ENCODE results near the gene FHOD3.

Gene FHOD3

DNA sequence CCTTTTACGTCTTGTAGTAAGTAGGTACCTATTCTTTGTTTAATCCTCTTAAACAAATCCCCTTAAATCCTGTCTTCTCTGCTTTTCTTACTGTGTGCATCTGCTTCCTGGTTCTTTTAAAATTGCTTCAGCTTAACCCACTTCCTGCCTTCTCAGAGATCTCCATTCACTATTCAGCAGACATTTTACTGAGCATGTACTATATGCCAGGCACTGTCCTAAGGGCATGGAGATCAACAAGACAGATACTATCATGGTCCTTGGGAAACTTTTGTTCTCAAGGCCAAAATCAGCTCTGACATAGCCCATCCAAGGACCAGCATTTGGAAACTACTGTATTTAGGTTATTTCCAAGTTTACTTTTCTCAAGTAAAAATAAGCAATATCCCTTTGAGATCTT lies 303.8 kb downstream of the FHOD3 start:
- no peak for DNase-seq

DNA sequence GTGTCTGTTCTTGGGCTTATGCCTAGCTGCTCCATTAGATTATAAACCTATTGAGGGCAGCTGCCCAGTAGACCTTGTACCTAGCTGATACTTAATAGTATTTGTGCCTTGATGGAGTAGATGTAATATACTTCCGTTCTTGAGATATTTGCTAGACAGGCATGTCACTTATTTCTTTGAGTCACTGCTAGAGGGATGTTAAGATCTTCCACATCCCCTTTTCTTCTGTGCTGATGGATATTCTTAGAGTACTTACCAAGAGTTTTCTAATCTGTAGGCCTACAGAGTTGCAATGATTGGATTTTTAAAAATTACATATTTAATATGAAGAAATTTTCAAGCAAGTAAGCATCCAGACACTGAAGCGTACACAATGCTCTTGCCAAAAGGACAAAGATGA lies 304.6 kb downstream of the FHOD3 start:
- no peak for DNase-seq

DNA sequence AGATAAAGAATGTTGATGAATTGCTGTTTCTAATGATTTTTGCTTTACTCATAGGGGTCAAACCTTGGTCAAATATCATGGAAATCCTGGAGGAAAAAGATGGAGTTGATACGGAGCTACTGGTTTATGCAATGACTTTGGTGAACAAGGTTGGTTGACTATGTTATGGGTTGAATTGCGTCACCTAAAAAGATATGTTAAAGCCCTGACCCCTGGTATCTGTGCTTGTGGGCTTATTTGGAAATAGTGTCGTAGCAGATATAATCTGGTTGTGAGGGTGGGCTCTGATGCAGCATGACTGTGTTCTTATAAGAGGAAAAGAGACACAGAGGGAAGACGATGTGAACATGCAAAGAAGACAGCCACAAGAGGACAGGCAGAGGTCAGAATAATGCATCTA lies 305.1 kb downstream of the FHOD3 start:
- DNase-seq, result no peak

DNA sequence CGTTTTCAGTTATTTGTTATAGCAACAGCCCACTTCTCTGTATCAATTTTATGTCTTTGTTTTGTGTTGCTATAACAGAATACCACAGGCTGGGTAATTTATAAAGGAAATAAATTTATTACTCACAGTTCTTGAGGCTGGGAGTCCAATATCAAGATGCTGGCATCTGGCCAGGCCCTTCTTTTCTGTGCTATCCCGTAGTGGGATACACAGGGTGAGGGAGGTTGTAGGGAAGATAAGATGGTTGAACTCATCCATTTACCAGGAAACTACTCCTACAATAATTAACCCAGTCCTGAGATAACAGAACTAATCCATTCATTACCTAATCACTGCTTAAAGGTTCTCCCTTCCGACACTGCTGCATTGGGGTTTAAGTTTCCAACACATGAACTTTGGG lies 310.6 kb downstream of the FHOD3 start:
- DNase-seq, result no peak

DNA sequence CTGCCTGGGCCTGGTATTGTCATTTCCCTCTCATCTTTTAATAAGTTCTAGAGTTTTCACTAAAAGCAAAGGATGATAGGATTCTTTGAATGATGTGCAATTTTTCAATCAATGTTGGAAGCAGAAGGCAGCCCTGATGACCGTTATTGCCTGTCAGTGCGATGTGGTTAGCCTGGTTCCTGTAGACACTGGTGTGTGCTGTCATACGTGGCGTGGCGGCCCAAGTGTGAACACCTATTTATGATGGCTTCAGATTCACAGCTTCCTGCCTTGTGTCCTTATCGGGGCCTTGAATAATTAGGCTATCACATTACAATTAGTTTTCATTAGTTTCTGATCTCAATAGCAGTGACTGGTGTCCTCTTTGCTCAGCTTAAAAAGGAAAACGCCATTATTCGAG lies 312.7 kb downstream of the FHOD3 start:
- DNase-seq, result no peak

DNA sequence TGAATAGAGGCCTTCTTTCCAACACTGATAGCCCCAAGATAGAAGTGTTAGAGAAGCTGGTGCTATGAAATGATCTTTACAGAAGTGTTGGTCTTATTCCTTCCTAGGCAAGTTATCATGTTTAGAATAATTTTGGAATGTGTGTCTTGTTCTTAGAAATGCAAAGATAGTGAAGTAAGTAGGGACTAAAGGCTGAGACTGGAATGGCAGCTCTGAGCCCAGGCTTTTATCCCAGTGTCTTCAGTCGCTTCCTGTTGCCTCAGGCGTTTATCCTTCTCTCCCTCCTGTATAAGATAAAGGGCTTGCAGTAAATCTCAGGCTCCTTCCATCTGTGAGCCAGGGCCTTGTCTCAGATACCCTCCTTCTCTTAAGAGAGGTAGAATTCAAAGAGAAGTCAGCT lies 313.1 kb downstream of the FHOD3 start:
- no peak for DNase-seq

DNA sequence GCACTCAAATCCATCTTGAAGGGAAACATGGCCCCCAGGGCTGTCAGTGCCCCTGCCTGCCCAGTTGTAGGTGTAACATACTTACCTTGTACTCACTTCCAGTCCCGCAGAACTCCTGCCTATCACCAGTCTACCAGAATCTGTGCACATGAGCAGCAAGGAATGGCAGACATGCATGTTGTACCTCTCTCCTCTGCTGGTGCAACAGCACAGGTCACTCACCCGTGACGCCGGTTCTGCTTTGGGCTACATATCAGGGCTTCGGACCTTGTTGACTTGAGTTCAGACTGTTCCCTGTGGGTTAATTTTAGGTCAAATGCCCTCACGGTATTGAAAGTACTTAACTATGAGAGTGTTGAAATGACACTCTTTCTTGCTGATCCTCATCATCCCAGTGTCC lies 315.6 kb downstream of the FHOD3 start:
- DNase-seq, result no peak

DNA sequence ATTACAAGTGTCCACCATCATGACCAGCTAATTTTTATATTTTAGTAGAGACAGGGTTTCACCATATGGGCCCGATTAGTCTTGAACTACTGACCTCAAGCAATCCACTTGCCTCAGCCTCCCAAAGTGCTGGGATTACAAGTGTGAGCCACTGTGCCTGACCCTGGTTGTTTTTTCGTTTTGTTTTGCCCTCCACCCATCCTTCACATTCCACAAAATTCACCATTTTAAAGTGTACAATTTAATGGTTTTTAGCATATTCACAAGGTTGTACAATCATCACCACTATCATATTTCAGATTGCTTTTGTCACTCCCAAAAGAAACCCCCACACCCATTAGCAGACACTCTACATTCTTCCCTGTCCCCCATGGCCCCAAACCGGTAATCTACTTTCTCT lies 316.3 kb downstream of the FHOD3 start:
- DNase-seq, result no peak

DNA sequence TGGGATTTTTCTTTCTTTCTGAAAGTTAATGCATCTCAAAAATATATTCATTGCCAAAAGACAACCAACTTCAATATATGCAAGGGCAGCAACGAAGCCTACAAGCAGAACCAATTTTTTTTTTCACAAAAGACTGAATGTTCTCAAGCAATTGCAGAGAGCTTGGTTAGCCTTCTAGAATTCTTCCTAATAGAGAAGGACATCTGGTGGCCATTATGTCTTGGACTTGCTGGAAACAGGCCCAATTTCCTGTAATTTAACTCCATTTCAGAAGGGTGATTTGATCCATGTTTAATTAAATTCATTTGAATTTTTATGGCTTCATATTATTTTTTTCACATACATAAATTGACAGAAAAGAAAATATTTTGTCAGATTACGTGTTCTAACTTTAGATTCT lies 323.3 kb downstream of the FHOD3 start:
- DNase-seq, result no peak

DNA sequence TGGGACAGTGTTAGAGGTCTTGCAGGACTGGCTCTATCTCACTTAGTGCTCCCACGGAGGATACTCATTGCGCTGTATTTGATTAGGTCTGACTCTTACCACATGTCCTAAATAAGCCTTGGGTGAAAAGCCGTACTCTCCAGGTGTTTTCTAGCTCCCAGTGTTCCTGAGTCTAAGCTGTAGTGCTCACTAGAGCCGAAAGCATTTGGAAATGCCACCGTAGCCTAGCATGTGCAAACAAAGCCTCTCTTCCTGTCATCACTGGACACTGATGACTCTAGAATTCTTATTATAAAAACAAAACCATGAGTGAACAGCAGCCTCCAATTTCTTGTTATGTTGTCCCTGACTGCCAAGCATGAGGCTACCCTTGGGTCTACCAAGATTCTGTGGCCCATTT lies 325.1 kb downstream of the FHOD3 start:
- DNase-seq, result no peak

DNA sequence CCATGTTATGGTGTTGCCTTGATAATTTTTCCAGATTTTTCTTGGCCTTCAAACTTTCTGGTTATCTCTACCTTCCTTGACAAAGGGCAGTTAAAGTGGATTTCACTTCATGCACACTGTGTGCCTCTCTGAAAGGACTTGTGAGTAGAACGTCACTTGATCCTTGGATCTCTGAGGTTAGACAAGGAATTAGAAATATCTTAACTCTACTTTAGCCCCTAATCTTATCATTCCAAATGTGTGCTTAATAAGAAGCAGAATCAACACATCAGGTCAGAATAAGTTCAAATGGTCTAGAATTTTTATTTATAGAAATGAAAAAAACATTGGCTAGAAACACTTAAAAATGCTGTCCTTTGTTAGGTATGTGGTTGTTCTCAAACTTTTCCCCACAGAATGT lies 325.6 kb downstream of the FHOD3 start:
- no peak for DNase-seq

DNA sequence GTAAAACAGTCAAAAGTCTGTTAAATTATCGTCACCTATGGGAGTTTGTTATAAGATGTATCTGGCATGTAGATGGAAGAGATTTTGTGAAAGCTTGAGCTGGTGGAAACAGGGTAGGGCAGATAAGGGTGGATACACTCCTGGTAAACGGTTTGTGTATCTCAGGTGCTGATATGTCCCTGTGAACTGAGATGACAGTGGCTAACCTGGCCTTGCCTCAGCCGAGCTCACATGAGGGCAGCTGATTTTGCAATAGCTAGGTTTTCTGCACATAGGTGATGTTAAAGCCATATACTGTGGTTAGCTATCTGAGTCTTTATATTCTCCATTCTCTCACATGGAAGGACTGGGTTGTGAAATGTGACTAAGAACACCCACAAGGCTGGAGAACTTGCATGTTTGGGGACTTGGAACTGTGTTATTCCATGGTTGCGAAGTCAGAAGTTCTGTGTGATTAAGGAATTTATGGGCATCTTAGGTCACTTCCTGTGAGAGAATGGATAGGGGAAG lies 326.2 kb downstream of the FHOD3 start:
- no peak for DNase-seq

DNA sequence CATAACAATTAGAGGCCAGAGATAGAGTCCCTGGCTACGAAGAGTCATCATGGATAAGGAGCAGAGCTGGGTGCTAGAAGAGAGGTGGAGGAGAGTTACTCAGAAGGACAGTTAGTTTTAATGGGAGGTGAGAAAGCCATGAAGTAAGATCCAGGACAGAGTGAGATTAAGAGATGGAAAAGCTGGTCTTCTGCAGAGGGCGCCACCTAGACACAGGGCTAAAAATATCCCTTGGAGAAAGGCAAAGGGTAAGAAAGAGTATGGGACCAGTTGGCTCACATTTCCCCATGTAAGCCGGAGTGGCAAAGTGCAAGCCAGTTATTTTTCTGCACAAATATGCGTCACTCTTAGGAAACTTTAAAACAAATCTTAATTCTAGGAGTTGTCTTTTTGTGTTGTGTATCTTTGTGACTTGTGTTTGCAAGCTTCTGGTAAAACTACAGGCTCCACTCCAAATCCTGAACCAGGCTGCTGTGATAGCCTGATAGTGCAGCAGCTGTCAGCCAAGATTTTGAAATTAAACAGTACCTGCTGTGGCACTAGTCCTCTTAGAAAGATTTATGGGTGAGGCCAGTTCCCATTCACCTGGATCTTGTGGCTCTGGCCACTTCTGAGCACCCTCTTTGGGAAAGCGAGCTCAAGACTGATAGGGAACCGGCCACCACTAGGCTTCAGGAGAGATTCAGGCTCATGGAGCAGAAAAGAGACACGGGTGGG lies 327.1 kb downstream of the FHOD3 start:
- no peak for DNase-seq

DNA sequence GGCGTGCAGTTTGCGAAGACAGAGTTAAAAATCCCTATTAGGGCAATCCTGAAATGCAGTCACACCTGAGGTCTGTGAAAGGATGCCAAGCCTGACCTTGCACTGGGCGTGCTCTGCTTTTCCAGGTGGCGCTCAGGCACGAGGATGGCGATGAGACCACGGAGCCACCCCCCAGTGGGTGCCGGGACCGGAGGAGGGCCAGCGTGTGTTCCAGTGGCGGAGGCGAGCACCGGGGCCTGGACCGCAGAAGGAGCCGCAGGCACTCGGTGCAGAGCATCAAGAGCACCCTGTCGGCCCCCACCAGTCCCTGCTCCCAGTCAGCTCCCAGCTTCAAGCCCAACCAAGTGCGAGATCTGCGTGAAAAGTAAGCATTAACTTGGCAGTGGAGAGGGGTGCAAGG lies 327.9 kb downstream of the FHOD3 start:
- DNase-seq, result no peak

DNA sequence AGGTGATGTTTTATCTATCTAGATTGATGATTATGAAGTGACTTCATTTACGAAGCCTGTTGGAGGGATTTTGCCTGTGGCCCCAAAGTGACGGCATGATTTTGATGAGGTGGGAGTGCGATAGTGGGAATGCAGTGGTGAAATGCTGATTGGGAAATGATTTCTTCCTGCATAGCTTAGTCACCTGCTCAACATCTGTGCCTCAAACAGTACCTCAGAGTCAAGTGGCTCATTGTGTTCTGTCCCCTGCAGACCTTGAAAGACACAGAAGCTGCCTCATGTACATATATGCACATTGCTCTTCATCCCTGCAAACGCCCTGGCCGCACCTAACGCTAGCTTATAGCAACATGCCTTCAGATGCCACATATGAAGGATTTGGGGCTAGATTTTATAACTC lies 330.1 kb downstream of the FHOD3 start:
- DNase-seq, result no peak

DNA sequence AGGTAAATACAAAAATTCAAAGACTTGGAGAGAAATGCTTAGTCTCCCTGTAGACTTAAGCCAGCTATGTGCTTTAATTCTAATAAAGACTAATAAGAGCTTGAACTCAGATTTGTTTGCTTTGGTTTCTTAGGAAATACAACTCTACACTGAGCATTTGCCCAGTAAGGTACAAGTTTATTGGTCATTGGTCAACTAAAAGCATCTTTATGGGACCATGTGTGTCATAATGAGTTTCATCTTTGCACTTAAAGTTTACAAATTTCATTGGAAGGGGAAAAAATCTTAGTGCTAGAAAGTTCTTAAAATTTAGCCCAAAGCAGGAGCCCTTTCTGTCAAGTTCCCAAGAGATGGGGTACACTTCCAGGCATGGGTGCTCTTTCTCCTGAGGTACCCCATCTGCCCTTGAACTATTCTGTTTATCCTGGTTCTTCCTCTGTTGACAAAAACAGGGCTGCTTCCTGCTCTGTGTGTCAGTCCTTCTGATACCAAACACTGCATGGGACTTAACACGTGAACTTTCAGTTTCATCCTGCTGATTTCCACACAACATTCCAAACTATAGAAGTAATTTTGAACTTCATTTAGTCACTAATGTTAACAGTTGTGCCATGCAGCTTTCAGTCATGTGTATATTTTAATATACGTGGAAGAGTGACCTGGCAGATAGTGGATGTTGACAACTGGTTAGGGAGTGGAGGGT lies 331.1 kb downstream of the FHOD3 start:
- DNase-seq, result no peak

DNA sequence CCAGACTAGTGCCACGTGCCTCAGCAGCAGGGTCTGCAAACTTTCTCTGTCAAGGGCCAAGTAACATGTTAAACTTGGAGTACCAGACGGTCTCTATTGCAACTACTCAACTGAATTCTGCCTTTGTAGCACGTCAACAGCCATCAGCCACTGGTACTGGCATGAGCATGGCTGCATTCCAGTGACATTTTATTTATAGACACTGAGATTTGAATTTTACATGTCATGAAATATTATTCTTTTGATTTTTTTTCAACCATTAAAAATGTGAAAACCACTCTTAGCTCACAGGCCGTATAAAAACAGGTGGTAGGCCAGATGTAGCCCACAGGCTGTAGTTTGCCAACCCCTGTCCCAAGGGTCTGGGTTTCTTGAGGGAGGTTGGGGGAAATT lies 331.6 kb downstream of the FHOD3 start:
- DNase-seq, result no peak

DNA sequence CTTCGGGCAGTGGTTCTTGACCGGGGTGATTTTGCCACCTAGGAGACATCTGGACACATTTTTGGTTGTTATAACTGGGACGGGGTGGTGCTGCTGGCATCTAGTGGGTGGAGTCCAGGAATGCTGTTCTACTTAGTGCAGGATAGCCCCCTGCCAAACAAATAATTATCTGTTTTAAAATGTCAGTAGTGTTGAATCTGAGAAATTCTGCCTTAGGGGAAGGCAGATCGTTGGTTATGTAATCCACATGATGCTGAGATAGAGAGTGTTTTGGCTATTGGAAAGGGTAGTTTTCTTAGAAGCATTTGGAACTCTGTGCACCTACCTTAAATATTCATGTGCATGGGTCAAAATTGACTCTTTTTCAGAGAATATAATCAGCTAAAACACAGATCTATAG lies 332.3 kb downstream of the FHOD3 start:
- DNase-seq, result no peak

DNA sequence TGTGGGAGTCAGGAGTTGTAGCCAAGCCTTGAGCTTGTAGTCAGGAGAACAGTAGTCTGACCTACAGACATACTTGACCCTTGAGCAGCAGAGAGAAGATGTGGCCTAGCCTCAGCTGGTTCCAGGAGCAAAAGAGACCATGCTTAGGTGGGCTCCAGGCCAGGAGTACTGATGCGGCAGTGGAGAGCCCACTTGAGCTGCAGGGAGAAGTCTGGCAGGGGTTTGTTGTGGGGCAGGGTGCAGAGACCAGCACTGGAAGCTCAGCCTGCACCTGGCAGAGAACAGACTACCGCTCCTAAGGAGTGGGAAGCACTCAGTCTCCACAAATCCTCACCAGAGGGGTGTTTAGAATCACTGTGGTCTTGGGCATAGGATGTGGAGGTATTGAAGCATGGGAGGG lies 333.4 kb downstream of the FHOD3 start:
- DNase-seq, result no peak

DNA sequence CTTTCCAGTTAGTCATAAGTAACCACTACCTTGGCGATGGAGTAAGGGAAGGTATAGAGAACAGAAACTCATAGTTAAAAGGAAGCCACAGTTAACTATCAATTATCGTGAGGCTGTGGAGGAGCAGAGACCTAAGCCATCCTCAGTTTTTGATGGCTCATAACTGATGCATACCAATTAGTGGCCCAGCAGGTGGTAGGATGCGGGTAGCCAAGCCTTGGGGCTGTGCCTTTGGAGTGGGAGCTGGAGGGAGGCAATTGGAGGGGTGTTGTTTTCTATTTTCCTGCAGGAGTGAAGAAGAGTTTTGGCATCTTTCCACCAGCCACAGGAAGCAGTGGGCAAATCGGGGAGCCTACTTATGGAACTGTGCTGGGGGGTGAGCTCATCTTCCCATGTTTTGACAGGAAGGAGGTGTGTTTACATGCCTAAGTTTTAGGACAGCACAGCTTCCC lies 336.5 kb downstream of the FHOD3 start:
- DNase-seq, result no peak

DNA sequence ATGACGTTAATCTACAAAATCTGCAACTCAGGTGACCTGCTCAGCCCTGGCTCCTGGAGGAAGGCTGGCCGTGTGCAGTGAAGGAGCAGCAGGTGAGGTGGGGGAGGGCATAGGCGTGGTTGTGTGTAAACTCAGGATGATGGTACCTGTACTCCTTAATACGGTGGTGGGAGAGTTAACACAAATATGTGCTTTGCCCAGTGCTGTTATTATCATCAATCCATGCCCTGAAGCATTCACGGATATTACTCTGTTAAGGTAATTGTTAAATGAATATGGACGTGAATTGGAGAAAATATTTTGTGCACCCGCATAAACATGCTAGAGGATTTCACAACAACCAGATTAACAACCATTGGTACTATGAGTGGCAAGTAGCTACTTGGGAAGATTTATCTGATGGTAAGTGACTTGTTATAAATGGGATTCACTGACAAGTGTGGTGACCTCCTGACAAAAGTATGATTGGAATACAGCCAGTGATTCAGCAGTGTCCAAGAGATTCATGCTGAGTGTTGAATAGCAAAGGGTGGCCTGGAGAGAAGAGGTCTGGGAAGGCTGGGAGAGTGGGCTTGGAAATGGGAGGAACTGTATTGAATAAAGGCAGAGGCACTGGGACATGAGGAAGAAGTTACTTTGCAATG lies 337.2 kb downstream of the FHOD3 start:
- DNase-seq, result no peak

DNA sequence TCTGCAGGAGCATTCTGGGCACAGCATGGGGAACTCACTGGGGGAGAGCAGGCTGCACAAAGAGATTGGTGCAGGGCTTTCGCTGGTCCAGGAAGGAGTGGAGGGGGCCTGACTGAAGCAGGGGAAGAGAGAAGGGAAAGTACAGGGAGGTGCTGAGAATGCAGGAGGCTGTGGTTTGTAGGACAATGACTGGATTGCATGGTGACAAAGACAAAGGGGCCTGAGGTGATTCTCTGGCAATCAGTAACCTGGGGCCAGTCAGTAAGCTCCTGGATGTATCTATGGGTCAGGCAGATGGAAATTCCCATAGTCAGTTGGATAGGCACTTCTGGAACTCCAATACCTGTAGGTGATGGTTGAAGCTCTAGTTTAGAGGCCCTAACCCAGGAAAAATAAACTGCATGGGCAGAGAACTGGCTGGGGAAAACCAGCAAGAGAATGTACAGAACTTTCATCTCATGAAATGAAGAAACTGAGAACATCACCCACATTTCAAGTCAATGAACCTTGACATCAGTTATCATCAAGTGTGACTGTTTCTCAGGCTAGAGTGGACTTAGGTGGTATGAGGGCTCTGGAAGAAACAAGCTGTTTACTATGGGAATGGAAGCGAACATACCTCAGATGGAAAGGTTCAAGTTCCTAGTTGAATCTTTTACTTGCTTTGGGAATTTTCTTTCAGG lies 338.0 kb downstream of the FHOD3 start:
- DNase-seq, result no peak

DNA sequence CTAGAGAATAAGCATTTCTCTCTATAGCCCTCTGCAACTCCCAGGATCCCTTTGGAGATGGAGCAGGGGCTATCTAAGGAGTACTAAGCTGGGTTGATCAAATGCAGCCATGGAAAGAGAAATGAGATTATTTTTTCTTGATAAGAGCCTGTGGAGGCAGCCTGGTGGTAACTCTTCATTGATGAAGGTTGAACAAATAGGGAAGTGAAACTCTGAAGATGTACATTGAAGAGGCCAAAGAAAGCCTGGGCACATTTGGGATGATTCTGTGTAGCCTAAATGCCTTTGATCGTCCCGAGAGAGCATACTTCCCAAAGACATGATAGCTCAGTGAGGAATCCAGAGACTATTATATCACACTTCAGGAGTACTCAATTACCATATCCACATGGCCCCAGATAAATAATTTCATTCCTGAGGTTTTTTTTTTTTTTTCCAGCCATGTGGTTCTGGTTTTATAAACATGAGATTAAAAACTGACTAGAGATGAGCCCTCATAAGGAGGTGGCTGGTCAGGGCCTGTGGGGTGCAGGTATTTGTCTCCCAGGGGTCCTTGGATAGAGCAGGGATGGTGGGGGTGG lies 338.8 kb downstream of the FHOD3 start:
- no peak for DNase-seq
